MCF 10A (cell line): ENCODE data around the gene ERGIC2. TPM values are rescaled to one million over a fixed set of nuclear protein-coding genes. Genes with fewer than 3 reads are reported as not detected.
A peak's percentile ranks its signal among the peaks of the same experiment; 100 is the strongest.

ENCODE experiments used
- BruUV-seq: library from RNA; stranded (reverse); fragments of 400-500 nt; replicated peaks from 2 replicates; lab custom pipeline; 2021; lab: Mats Ljungman, UMichigan
- CTCF ChIA-PET: fragments of 300-600 bp; sonication (Branson Sonifier 250); formaldehyde crosslinking; extraction: SDS; loops from one replicate; lab custom pipeline; 2021; ENCODE audit warnings: antibody characterized with exemption, inconsistent platforms; lab: Yijun Ruan, JAX
- POLR2A ChIA-PET: fragments of 300-600, 350-650 bp; sonication (Branson Sonifier 250); formaldehyde crosslinking; extraction: SDS; loops from one replicate; lab custom pipeline; 2020; ENCODE audit warnings: antibody characterized with exemption, inconsistent platforms; lab: Yijun Ruan, JAX
- DNase-seq: peaks from one replicate; pipeline ENCODE4 v3.0.0-alpha.2; 2018; ENCODE audit not compliant: unreplicated experiment
- H3K27ac Mint-ChIP-seq: one replicate; pipeline ENCODE4 v1.8.0; 2022; ENCODE audit warnings: mild to moderate bottlenecking, low read depth, mixed read lengths; ENCODE audit not compliant: unreplicated experiment
- H3K27me3 Mint-ChIP-seq: one replicate; pipeline ENCODE4 v1.8.0; 2022; ENCODE audit warnings: mixed read lengths; ENCODE audit not compliant: insufficient read depth, unreplicated experiment
- H3K36me3 Mint-ChIP-seq: one replicate; pipeline ENCODE4 v1.8.0; 2022; ENCODE audit warnings: mild to moderate bottlenecking, moderate library complexity, mixed read lengths; ENCODE audit not compliant: insufficient read depth, unreplicated experiment
- H3K4me1 Mint-ChIP-seq: one replicate; pipeline ENCODE4 v1.8.0; 2022; ENCODE audit warnings: mixed read lengths; ENCODE audit not compliant: insufficient read depth, unreplicated experiment
- H3K4me3 Mint-ChIP-seq: one replicate; pipeline ENCODE4 v1.8.0; 2022; ENCODE audit warnings: mild to moderate bottlenecking, moderate library complexity, mixed read lengths; ENCODE audit not compliant: unreplicated experiment
- H3K9me3 Mint-ChIP-seq: one replicate; pipeline ENCODE4 v1.8.0; 2022; ENCODE audit warnings: mixed read lengths; ENCODE audit not compliant: unreplicated experiment
- intact Hi-C: fragments of 100-400 bp; cut with micrococcal nuclease; formaldehyde crosslinking; loops from 2 replicates; pipeline ENCODE4 v1.14.1; 2022
- total RNA-seq: library from RNA; stranded (reverse); gene quantifications from 2 replicates; pipeline ENCODE4 v1.2.3, GENCODE V29; 2022
- TF ChIP-seq, protein P1 (sequence below): fragments of 200-600 bp; IDR thresholded peaks from one replicate; pipeline ENCODE4 v1.8.0; 2022; ENCODE audit warnings: antibody characterized with exemption, mild to moderate bottlenecking; ENCODE audit not compliant: unreplicated experiment

The ERGIC2 gene
- total RNA-seq, 1 experiment from 2014 or later: 63.6 TPM

DNA sequence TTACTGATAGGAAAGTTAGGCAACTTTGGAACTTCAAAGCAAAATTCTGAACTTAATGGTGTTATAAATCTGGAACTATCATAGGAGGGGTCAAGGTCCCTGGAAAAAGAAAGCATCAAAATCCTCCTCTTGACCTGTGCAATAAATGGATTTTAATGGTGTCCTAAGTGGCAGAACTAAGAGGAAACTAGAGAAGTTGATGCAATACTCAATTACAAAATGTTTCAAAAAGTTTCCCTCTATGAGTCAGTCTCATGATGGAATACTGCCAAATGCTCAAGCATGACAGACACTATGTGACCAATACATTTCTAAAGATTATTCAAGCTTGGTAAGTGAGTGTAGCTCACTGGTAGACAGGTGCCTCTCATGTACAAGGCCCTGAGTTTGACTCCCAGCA lies 47.7 kb upstream of the ERGIC2 start:
- POLR2A ChIA-PET: interaction anchor here (0.6 to 3.0 kb wide), 2 partner anchors 48 to 798 kb away, joined by 3 to 14 read pairs; partner anchors contain the start of gene ERGIC2
- Mint-ChIP-seq H3K27me3 (no peaks in the 10 kb centered on the region), H3K4me1 (peaks cover 61% of the 10 kb centered on the region), H3K9me3 (peaks cover 19% of the 10 kb centered on the region), H3K27ac (peak overlapping the region; percentile 75), H3K36me3 (peaks cover 43% of the 10 kb centered on the region), H3K4me3 (no peak overlapping the region)
- TF ChIP-seq, protein P1, sequence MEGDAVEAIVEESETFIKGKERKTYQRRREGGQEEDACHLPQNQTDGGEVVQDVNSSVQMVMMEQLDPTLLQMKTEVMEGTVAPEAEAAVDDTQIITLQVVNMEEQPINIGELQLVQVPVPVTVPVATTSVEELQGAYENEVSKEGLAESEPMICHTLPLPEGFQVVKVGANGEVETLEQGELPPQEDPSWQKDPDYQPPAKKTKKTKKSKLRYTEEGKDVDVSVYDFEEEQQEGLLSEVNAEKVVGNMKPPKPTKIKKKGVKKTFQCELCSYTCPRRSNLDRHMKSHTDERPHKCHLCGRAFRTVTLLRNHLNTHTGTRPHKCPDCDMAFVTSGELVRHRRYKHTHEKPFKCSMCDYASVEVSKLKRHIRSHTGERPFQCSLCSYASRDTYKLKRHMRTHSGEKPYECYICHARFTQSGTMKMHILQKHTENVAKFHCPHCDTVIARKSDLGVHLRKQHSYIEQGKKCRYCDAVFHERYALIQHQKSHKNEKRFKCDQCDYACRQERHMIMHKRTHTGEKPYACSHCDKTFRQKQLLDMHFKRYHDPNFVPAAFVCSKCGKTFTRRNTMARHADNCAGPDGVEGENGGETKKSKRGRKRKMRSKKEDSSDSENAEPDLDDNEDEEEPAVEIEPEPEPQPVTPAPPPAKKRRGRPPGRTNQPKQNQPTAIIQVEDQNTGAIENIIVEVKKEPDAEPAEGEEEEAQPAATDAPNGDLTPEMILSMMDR: no peak
- no TSS peak for BruUV-seq
- CTCF ChIA-PET: interaction anchor here (1.3 kb wide), 1 partner anchor 17 kb away, joined by 5 read pairs; no protein-coding TSS in a partner anchor
- peak; percentile 97 for DNase-seq
- intact Hi-C loops: loop anchor here (2.0 kb wide), 1 partner anchor 48 kb away; the partner anchor contains the start of gene ERGIC2

DNA sequence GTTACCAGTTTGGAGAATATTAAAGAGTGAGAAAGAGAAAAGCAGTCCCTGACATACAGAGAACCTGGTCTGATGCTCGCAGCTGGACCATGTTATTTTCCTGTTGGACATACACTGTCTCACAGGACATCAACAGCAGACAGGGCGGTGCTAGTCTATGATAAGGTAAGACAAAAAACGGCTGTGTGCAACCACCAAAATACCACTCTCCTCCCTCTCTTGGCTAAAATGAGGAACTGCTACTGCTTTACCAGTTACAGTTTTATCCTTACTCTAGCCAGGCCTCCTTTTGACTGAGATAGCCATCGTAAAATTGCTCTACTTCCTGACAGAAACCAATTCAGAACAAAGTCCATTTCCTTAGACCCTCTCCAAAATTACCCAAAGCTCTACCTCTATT lies 47.0 kb upstream of the ERGIC2 start:
- TF ChIP-seq, protein P1: peak; percentile 11
- ChIA-PET CTCF (interaction anchor here (0.6 to 1.3 kb wide), 2 partner anchors 17 to 34 kb away, joined by 3 to 5 read pairs; no protein-coding TSS in a partner anchor), POLR2A (interaction anchor here (3.0 kb wide), 1 partner anchor 47 kb away, joined by 14 read pairs; the partner anchor contains the start of gene ERGIC2)
- Mint-ChIP-seq H3K4me3 (no peak overlapping the region), H3K36me3 (peaks cover 39% of the 10 kb centered on the region), H3K27ac (peak overlapping the region; percentile 75), H3K4me1 (peaks cover 61% of the 10 kb centered on the region), H3K9me3 (peaks cover 19% of the 10 kb centered on the region), H3K27me3 (no peaks in the 10 kb centered on the region)
- intact Hi-C loops: loop anchor here (2.0 kb wide), 1 partner anchor 47 kb away; the partner anchor contains the start of gene ERGIC2
- BruUV-seq: no TSS peak
- peak; percentile 9 for DNase-seq

DNA sequence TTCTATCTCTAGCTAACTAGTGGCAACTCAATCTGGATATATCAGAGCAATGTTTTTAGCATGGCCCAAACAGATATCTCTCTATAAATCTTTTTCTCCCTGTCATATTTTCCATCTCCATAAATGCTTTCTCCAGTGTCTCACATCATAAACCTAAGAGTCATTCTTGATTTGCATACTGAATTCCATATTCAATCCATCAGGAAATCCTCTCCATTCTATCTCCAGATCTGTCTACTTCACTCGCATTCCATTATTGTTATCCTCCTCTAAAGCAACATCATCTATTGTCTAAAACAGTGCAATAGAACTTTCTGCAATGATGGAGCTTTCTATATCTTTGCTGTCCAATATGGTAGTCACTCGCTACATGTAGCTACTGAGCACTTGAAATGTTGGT lies 45.5 kb upstream of the ERGIC2 start:
- TF ChIP-seq, protein P1: no peak
- Mint-ChIP-seq H3K9me3 (peaks cover 11% of the 10 kb centered on the region), H3K36me3 (peaks cover 38% of the 10 kb centered on the region), H3K27ac (peak overlapping the region; percentile 63), H3K4me1 (peaks cover 48% of the 10 kb centered on the region), H3K27me3 (no peaks in the 10 kb centered on the region), H3K4me3 (no peak overlapping the region)
- POLR2A ChIA-PET: interaction anchor here (1.1 to 3.0 kb wide), 2 partner anchors 10 to 46 kb away, joined by 3 to 14 read pairs; partner anchors contain the start of gene ERGIC2
- CTCF ChIA-PET: interaction anchor here (0.7 kb wide), 1 partner anchor 31 kb away, joined by 3 read pairs; no protein-coding TSS in a partner anchor
- DNase-seq: no peak
- no TSS peak for BruUV-seq
- intact Hi-C loops: no loop called here

DNA sequence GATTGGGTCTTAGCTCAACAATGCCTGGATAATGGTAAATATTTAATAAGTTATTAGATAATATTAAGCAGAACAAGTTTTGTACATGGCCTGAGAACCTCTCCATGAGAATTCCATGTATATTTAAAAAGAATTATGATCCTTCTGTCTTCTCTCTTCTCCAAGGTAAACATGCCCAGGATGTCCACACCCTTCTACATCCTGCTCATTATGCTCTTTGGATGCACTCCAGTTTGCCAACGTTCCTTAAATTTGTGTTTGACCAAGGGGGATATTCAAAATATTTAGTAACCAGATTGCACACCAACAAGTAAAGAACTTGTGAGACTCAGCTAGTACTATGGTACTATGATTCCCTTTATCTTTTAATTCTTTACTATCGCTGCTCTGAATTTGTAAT lies 44.8 kb upstream of the ERGIC2 start:
- Mint-ChIP-seq H3K27me3 (no peaks in the 10 kb centered on the region), H3K27ac (peak overlapping the region; percentile 63), H3K4me3 (no peak overlapping the region), H3K9me3 (peaks cover 11% of the 10 kb centered on the region), H3K36me3 (peaks cover 32% of the 10 kb centered on the region), H3K4me1 (peaks cover 42% of the 10 kb centered on the region)
- ChIA-PET POLR2A (interaction anchor here (1.1 kb wide), 1 partner anchor 10 kb away, joined by 3 read pairs; no protein-coding TSS in a partner anchor), CTCF (no interaction called here)
- peak; percentile 70 for DNase-seq
- no TSS peak for BruUV-seq
- intact Hi-C loops: no loop called here
- TF ChIP-seq, protein P1: no peak
